ENCODE results near the gene AP1G2. TPM values are rescaled to one million over a fixed set of nuclear protein-coding genes. Genes with fewer than 3 reads are reported as not detected.

The AP1G2 gene
- polyA plus RNA-seq, 2 of the 4 experiments (the other 2 are of a cell fraction) = 80.6 to 83.7 TPM

DNA sequence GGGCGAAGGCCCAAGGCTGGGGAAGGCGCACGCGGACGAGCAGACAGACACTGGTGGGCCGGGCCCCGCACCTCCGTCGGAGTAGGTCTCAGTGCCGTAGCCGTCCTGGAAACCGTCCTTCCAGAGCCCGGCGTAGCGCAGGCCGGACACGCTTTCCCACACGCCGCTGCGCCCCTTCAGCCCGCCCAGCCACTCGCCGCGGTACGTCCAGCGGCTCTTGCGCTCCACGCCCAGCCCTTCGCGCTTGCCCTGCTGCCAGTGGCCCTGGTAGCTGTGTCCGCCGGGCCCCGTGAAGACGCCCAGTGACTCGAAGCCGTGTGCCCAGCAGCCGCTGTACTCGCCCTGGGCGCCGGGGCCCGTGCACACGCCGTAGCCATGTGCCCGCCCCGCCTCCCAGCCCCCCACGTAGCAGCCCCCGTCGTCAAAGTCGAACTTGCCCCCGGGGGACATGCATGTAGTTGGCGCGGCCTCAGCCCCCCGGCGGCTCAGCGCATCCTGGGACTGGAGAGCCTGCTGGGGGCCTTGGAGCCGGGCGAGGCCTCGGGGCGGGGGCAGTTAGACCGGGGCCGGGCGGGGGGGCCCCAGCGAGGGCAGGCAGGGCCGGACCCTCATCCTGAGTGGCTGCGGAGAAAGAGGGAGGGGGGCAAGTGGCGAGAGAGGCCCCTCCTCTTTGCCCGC is 9.6 kb upstream of the AP1G2 start:
- FAIRE-seq (no peak), DNase-seq (ENCODE audit: low read depth in 1 of 2, low spot score in 1 of 2) (no peak), ATAC-seq (peak in 1 of 2 experiments; percentile 22; a peak in 1 of 6 replicates)
- CTCF ChIA-PET = interaction anchor here (0.7 to 1.5 kb wide), 2 partner anchors 19 to 81 kb away, joined by 3 to 6 read pairs; no protein-coding TSS in a partner anchor
- Histone ChIP-seq H3K9me3 (no peaks in the 10 kb centered on the region), H3K4me2 (peak overlapping the region; percentile 29; the same call in 1 of the 3 replicates), H3K4me1 (no peaks in the 10 kb centered on the region), H3K4me3 (no peak overlapping the region), H3K27ac (no peak overlapping the region)
- TF ChIP-seq, protein P1, sequence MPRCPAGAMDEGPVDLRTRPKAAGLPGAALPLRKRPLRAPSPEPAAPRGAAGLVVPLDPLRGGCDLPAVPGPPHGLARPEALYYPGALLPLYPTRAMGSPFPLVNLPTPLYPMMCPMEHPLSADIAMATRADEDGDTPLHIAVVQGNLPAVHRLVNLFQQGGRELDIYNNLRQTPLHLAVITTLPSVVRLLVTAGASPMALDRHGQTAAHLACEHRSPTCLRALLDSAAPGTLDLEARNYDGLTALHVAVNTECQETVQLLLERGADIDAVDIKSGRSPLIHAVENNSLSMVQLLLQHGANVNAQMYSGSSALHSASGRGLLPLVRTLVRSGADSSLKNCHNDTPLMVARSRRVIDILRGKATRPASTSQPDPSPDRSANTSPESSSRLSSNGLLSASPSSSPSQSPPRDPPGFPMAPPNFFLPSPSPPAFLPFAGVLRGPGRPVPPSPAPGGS (IDR thresholded peaks at IDR 0.05) = no peak
- TF ChIP-seq SREBF2 (IDR thresholded peaks at IDR 0.05) = no peak
- no peak for TF ChIP-seq NFE2L2 (conservative IDR thresholded peaks at IDR 0.05; ENCODE audit: low read length)
- TF ChIP-seq JUNB (IDR thresholded peaks at IDR 0.05) = no peak
- no peak for TF ChIP-seq TP53 (CRISPR knock-in tag; IDR thresholded peaks at IDR 0.05)
- no peak for TF ChIP-seq HOXB13 (CRISPR knock-in tag; IDR thresholded peaks at IDR 0.05; ENCODE audit: low read depth)
- 78% methylated on average over 36 of the region's 67 CpGs for WGBS (ENCODE audit: missing lambda C conversion rate)
- POLR2A ChIA-PET = no interaction called here

DNA sequence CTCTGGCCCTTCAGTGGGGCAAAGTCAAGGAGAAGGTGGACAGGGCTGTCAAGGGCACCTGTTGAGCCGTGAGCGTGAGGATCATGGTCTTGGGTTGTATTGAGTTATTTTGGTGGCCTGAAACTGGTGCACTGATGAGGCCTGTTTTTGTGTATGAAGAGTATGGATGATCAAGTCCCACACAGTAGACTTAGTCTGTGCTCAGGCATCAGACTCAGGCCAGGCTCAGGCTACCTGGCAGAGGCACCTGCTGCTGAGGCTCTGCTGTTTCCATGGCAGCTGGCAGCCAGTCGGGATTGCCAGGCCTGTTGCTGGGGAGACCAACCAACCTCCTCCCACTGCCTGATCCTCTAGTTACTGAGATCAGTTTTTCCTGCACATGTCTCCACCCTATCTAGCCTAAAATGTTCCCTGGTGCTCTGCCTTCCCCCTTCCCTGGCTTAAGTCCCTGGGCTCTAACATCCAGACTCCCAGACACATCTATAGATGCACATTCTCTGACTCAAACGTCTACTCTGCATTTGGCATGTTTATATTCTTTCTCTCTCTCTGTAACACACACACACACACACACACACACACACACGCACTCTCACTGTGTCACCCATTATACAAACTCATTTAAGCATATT is 5.9 kb upstream of the AP1G2 start:
- WGBS (ENCODE audit: missing lambda C conversion rate) = 67% methylated on average over 5 of the region's 5 CpGs
- H3K9me3 ChIP-seq = no peaks in the 10 kb centered on the region
- POLR2A ChIA-PET = no interaction called here
- FAIRE-seq = no peak
- no peak for ATAC-seq
- H3K27ac ChIP-seq = no peak overlapping the region
- no peak overlapping the region for H3K4me2 ChIP-seq
- TF ChIP-seq ZNF302 (CRISPR knock-in tag; IDR thresholded peaks at IDR 0.05) (no peak), EHF (CRISPR knock-in tag; IDR thresholded peaks at IDR 0.05) (no peak), ESRRA (IDR thresholded peaks at IDR 0.05; ENCODE audit: borderline replicate concordance, low read length) (no peak), CBX2 (IDR thresholded peaks at IDR 0.05; ENCODE audit: borderline replicate concordance, low read depth) (no peak), RCOR1 (IDR thresholded peaks at IDR 0.05; ENCODE audit: low read depth, low read length) (no peak), SREBF2 (IDR thresholded peaks at IDR 0.05) (no peak), ZFP36 (IDR thresholded peaks at IDR 0.05; ENCODE audit: borderline replicate concordance, partially characterized antibody) (no peak), KDM5A (IDR thresholded peaks at IDR 0.05) (no peak), HOXA7 (CRISPR knock-in tag; IDR thresholded peaks at IDR 0.05) (no peak), RARB (CRISPR knock-in tag; IDR thresholded peaks at IDR 0.05) (no peak), NR3C1 (IDR thresholded peaks at IDR 0.05) (no peak), EP300 (IDR thresholded peaks at IDR 0.05) (no peak), HOXB5 (CRISPR knock-in tag; IDR thresholded peaks at IDR 0.05) (no peak)
- TF ChIP-seq, protein P2, sequence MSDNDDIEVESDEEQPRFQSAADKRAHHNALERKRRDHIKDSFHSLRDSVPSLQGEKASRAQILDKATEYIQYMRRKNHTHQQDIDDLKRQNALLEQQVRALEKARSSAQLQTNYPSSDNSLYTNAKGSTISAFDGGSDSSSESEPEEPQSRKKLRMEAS (IDR thresholded peaks at IDR 0.05) = no peak
- TF ChIP-seq, protein P3, sequence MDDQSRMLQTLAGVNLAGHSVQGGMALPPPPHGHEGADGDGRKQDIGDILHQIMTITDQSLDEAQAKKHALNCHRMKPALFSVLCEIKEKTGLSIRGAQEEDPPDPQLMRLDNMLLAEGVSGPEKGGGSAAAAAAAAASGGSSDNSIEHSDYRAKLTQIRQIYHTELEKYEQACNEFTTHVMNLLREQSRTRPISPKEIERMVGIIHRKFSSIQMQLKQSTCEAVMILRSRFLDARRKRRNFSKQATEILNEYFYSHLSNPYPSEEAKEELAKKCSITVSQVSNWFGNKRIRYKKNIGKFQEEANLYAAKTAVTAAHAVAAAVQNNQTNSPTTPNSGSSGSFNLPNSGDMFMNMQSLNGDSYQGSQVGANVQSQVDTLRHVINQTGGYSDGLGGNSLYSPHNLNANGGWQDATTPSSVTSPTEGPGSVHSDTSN (IDR thresholded peaks at IDR 0.05) = no peak
- TF ChIP-seq, protein P4, sequence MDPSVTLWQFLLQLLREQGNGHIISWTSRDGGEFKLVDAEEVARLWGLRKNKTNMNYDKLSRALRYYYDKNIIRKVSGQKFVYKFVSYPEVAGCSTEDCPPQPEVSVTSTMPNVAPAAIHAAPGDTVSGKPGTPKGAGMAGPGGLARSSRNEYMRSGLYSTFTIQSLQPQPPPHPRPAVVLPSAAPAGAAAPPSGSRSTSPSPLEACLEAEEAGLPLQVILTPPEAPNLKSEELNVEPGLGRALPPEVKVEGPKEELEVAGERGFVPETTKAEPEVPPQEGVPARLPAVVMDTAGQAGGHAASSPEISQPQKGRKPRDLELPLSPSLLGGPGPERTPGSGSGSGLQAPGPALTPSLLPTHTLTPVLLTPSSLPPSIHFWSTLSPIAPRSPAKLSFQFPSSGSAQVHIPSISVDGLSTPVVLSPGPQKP (IDR thresholded peaks at IDR 0.05; ENCODE audit: low read depth, low read length) = no peak
- CTCF ChIA-PET = interaction anchor here (1.3 to 3.0 kb wide), 3 partner anchors 15 to 356 kb away, joined by 3 to 13 read pairs (median 3); no protein-coding TSS in a partner anchor
- peaks cover 6% of the 10 kb centered on the region for H3K4me1 ChIP-seq
- no peak overlapping the region for H3K4me3 ChIP-seq
- no peak for DNase-seq (ENCODE audit: low read depth in 1 of 2, low spot score in 1 of 2)

Measured in A549 (cell line).